ENCODE results near the gene KIF21A. TPM values are rescaled to one million over a fixed set of nuclear protein-coding genes. Genes with fewer than 3 reads are reported as not detected.

The KIF21A gene
- total and polyA plus RNA-seq, 2 of the 13 experiments (the other 11 are each of a cell fraction or from before 2014, with no cell fraction given), result 20.6 to 39.7 TPM

DNA sequence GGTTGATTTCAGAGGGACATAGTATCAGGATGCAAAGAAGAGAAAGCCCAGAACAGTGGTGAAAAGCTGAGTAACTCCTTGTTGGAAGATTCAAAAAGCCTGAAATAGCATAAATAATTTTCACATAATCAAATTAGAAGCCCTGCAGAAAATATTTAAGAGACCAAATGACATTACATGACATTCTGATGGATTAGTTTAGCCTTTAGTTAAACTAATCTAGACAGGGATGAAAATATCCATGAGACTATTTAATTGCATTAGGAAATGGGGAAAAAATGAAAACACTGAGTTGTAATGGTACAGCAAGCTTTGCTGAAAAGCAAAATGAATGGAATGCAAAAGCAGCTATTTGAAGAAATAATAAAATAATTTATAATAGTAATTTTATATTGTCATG, 91.8 kb downstream of the KIF21A start:
- Histone ChIP-seq H3K9ac (ENCODE audit: insufficient read depth, low read depth, low read length) (no peak overlapping the region), H2AFZ (ENCODE audit: low read length) (no peak overlapping the region), H4K20me1 (ENCODE audit: insufficient read depth, low read length) (no peaks in the 10 kb centered on the region), H3K27me3 (ENCODE audit: control insufficient read depth in 1 of 2, insufficient read depth in 2 of 2, low read length in 2 of 2) (no peaks in the 10 kb centered on the region), H3K4me2 (ENCODE audit: low read depth, low read length) (no peak overlapping the region), H3K27ac (ENCODE audit: extremely low read length, insufficient read depth, low read length) (no peak overlapping the region), H3K79me2 (ENCODE audit: insufficient read depth, low read length) (no peaks in the 10 kb centered on the region), H3K9me3 (ENCODE audit: low read length) (no peaks in the 10 kb centered on the region), H3K36me3 (replicated peaks in 1 of 2; ENCODE audit: control insufficient read depth in 1 of 2, insufficient read depth in 2 of 2, low read length in 2 of 2) (peaks cover 2 to 15% of the 10 kb centered on the region in 2 experiments; a peak in 2 of 5 replicates), H3K4me1 (ENCODE audit: insufficient read depth, low read length) (peaks cover 10% of the 10 kb centered on the region), H3K4me3 (replicated peaks in 1 of 3; ENCODE audit: insufficient read depth in 1 of 3, low read depth in 2 of 3, low read length in 3 of 3) (no peak overlapping the region)
- CTCF ChIA-PET (ENCODE audit: low intra/inter-chr PET ratio, low total read pairs), result no interaction called here
- in situ Hi-C loops (cut with HindIII; ENCODE audit: extremely low pct_ligation_motif_present, low pct_unique_long_range_greater_than_20kb) (no loop called here), intact Hi-C loops (cut with micrococcal nuclease; ENCODE audit: unreplicated experiment) (no loop called here)
- no TSS peak for BruUV-seq (replicated peaks)
- TF ChIP-seq ZNF615 (CRISPR knock-in tag; IDR thresholded peaks at IDR 0.05; ENCODE audit: borderline replicate concordance) (no peak), ZNF570 (CRISPR knock-in tag; IDR thresholded peaks at IDR 0.05; ENCODE audit: borderline replicate concordance) (no peak), ZNF891 (CRISPR knock-in tag; IDR thresholded peaks at IDR 0.05) (no peak), ZNF143 (CRISPR knock-in tag; IDR thresholded peaks at IDR 0.05) (no peak), YY1 (IDR thresholded peaks at IDR 0.05; ENCODE audit: insufficient read depth, insufficient replicate concordance, low read depth, low read length) (no peak)
- TF ChIP-seq, protein P1, sequence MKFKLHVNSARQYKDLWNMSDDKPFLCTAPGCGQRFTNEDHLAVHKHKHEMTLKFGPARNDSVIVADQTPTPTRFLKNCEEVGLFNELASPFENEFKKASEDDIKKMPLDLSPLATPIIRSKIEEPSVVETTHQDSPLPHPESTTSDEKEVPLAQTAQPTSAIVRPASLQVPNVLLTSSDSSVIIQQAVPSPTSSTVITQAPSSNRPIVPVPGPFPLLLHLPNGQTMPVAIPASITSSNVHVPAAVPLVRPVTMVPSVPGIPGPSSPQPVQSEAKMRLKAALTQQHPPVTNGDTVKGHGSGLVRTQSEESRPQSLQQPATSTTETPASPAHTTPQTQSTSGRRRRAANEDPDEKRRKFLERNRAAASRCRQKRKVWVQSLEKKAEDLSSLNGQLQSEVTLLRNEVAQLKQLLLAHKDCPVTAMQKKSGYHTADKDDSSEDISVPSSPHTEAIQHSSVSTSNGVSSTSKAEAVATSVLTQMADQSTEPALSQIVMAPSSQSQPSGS (CRISPR knock-in tag; IDR thresholded peaks at IDR 0.05), result no peak
- TF ChIP-seq, protein P2, sequence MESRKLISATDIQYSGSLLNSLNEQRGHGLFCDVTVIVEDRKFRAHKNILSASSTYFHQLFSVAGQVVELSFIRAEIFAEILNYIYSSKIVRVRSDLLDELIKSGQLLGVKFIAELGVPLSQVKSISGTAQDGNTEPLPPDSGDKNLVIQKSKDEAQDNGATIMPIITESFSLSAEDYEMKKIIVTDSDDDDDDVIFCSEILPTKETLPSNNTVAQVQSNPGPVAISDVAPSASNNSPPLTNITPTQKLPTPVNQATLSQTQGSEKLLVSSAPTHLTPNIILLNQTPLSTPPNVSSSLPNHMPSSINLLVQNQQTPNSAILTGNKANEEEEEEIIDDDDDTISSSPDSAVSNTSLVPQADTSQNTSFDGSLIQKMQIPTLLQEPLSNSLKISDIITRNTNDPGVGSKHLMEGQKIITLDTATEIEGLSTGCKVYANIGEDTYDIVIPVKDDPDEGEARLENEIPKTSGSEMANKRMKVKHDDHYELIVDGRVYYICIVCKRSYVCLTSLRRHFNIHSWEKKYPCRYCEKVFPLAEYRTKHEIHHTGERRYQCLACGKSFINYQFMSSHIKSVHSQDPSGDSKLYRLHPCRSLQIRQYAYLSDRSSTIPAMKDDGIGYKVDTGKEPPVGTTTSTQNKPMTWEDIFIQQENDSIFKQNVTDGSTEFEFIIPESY (CRISPR knock-in tag; IDR thresholded peaks at IDR 0.05), result no peak
- TF ChIP-seq, protein P3, sequence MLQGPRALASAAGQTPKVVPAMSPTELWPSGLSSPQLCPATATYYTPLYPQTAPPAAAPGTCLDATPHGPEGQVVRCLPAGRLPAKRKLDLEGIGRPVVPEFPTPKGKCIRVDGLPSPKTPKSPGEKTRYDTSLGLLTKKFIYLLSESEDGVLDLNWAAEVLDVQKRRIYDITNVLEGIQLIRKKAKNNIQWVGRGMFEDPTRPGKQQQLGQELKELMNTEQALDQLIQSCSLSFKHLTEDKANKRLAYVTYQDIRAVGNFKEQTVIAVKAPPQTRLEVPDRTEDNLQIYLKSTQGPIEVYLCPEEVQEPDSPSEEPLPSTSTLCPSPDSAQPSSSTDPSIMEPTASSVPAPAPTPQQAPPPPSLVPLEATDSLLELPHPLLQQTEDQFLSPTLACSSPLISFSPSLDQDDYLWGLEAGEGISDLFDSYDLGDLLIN (CRISPR knock-in tag; IDR thresholded peaks at IDR 0.05; ENCODE audit: borderline replicate concordance), result no peak
- no peak for DNase-seq (ENCODE audit: low spot score)
- no peak for FAIRE-seq
- POLR2A ChIA-PET, result no interaction called here
- ATAC-seq, result no peak
